Activated T-cell treated with anti-CD3 and anti-CD28 coated beads, Interleukin-2, amount 50 U/mL, for 48 hours (primary cell): ENCODE measurements around the gene PWP2.

Experiments
- DNase-seq, 2 experiments: peaks; one replicate each; pipeline ENCODE4 v3.0.0-alpha.2; 2020

The PWP2 gene

DNA sequence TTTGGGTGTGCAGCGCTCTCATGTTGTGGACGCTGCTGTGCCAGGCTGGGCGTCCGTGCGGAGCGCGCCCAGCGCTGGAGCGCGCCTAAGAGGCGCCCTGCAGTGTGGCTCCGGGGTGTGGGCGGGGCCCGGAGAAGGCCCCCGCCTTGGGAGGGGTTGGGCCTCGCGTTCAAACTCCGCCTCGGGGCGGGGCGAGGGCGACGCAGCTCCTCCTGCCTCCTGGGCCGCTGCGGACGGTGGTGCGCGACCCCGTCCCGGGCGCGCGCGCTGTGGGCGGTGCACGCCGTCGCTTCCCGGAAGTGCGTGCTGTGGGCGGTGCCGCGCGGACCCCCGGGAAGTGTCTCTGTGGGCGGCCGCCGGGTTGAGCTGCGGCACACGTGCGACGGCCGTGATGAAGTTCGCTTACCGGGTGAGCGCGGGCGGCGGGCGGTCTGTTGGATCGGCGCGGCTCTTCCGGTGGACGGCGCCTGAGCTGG, at the start of gene PWP2:
Gene PWP2 (plus strand): TSS at position 374 of the 476 bp plus-strand sequence. CDS start 18 bp downstream, at position 392.
- peak; percentile 68 to 75 for DNase-seq

DNA sequence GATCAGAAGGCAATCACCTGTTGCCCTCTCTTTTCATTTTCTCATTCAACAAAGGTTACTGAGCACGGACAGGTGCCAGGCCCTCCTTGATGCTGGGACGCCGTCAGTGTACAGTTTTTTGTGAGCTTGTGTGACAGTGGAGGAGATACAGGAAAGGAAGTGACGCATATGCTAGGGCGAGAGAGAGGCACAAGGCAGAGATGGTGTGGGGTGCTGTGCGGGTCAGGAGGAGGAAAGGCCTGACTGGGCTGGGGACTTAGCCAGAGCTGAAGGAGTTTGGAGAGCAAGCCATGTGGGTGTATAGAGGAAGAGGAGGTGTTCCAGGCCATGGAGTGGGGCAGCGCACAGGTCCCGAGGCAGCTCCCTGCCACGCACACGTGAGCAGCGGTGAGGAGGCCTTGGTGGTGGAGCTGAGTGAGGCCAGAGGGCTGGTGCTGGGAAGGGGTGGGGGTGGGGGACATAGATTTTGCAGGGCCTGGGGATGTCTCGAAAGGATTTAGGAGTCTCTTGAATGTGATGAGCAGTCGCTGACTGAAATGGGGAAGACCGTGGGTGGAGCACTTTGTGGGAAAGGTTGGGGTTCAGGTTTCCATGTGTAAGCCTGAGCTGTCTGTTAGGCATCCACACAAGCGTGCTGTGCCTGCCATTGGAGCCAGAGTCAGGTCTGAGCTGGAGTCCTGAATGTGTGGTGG, 49.1 kb upstream of the PWP2 start:
- DNase-seq = peak; percentile 75 to 76

DNA sequence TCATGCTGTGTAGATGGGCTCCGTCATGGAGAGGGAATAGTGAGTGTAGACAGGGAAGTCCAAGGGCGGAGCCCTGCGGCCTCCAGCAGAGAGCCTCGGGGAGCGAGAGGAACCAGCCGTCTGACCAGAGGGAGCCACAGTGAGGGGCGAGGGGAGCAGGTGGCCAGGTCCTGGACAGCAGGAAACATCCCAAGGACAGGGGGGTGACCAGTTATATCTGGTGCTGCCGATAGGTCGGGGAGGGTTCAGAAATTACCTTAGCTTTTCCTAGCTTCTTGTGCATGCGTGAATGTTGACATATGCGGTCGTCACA, 48.6 kb upstream of the PWP2 start:
- no peak for DNase-seq

DNA sequence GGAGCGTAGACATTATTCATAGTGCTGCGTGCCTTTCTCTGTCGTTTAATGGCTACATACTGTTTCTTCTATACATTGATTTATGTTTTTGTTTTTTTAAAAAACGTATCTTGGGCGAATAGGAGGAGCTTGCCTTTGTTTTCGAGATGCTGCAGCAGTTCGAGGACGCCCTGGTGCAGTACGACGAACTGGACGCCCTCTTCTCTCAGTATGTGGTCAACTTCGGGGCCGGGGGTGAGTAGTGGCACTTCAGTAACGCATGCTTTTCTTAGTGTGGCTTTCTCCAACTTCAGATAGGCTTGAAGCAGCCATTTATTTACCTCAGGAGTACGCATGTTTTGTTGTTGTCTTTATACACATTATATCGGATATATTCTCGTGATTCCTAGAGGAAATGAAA, 48.2 kb upstream of the PWP2 start:
- DNase-seq = no peak

DNA sequence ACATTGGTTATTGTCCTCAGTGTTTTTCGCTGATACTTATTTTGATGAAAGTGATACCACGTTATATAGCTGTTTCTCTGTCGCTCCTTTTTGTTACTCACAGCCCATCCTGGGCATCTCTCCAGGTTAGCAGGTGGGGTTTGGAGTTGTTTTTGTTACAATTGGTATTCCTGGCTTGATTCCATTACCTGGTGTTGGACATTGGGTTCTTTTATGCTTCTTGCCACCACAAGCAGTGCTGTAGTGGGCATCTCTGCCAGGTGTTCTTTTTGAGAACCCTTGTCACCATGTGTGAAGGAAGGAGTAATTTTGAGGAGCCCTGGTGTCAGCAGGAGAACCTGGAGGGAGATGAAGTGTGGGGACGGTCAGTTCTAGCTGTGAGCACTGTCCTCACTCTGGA, 47.5 kb upstream of the PWP2 start:
- no peak for DNase-seq

DNA sequence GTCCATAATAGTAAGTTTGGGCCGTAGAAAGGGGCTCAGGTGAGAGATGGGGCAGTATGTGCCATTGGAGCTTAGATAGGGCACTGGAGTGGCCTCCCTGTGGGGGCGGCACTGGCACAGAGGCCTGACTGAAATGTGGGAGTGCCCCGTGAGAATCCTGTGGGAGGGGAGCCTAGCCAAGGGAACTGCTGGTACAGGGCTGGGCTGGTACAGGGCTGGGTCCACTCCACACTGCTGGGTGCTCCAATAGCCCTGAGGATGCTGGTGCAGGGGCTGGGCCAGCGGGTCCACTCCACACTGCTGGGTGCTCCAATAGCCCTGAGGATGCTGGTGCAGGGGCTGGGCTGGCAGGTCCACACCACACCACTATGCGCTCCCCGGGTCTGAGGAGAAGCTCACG, 44.8 kb upstream of the PWP2 start:
- no peak for DNase-seq

DNA sequence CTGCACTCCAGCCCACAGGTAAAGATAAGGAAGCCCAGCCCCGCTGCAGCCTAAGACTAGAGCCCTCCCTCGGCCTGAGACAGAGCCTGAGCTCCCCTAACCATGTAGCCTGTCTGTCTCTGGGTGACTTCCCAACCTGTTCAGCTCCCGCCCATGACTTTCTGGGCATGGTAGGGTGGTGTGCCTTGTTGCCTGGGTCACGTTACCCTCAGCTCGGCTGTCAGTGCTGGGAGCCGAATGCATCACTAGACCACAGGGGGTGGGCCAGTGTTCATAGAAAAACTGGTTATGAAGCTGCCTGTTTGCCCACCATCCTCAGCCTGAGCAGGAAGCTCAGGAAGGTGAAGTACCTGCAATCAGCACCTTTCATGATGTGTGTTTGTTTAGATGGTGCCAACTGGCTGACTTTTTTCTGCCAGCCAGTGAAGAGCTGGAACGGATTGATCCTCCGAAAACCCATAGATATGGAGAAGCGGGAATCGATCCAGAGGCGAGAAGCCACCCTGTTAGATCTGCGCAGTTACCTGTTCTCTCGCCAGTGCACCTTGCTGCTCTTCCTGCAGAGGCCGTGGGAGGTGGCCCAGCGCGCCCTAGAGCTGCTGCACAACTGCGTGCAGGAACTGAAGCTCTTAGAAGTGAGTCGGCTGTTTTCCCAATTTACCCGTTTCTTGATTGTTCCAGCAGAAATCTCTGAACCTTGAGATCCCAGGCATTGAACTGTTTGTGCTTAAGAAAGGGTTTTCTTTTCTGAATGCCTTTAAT, 43.9 kb upstream of the PWP2 start:
- no peak for DNase-seq

DNA sequence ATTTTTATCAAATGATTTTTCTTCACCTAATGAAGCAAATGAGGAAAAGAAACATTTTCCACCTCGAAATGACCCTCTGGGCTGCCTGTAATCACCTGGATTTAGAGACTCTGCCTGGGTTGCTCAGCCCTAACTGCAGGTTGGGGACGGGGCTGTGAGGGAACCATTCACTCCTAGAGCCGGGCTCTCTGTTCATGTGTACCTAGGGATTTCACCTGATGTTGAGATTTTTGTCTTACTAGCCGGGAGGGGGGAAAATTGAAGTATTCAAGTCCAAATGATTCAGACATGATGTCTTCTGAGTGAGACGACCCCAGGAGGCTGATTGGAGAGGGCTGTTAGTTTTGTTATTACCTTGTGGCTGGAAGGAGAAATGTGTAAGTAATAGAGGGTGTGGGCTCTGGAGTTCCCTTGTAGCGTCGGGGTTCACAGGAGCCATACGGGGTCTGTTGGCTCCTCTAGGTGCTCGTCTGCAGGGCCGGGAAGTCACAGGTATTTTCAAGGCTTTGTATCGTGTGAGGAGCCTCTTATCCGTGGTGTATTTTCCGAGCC, 42.3 kb upstream of the PWP2 start:
- DNase-seq = peak in 1 of 2 experiments; percentile 37

DNA sequence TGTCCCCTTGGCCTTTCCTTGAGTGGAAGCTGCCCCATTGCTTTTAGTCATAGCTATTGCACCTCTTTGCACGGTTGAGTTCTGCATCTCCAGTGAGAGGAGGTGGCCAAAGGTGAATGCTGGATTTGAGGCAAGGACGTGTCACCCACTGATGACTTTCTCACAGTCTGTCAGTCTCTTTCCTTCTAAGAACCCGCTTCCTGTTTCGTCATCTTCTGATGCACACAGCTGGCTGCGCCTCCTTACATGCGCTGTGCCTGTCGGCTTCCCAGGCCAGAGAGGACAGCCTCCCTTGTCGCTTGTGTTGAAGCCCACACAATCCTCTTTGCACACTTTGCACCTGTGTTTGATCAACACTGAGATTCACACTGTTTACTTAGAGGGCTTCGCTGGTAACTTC, 41.8 kb upstream of the PWP2 start:
- peak; percentile 71 to 79 for DNase-seq

DNA sequence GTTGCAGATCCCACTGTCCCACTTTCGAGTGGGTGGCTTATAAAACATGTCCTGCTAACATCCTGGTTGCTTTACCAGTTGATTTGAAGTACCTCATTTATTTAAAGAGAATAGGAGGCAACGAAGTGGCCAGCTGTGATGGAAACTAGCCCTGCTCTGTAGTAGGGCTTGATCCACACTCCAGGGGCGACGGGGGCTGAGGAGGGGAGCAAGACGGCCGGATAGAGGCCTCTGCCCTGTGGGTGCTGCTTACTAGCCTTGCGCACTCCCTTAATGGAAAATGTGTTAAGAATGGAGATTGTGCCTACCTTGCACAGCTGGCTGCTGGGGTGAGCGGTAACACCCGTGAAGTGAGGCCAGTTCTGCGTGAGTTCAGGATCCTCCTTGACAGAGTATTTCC, 41.1 kb upstream of the PWP2 start:
- no peak for DNase-seq

DNA sequence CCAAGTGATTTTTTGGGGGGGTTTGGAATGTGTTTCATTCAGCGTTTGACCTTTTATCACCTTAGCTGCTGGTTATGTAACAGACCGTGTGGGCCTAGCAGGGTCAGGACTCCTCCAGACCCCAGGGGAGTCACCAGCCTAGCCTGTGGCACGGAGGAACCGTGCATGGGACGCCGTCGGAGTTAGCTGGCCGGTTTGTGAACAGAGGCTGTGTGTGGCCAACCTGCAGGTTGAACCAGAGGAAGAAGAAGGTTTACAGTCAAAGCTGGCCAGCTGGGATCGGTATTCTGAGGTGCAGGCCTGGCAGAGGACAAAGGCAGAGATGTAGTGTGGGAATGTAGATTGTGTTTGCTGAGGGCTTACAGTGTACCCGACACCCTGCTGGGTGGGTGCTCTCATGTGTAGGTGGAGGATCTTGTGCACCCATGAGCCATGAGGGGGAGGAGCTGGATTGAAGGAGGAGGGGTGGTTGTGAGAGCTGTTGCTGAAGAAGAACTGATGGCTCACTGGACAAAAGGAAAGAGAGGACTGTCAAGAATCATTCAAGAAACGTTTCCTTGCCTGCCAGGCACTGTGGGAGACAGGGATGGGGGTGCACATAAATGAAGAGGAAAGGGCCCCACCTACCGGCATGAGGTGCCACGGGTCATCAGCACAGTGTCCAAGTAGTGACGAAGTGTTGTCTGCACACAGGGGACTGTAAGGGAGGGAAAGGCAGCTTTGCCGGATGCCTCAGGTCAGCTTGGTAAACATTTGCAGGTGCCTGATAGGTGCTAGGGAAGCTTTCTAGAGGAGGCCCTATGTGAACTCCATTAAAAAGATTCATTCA, 40.0 kb upstream of the PWP2 start:
- no peak for DNase-seq

DNA sequence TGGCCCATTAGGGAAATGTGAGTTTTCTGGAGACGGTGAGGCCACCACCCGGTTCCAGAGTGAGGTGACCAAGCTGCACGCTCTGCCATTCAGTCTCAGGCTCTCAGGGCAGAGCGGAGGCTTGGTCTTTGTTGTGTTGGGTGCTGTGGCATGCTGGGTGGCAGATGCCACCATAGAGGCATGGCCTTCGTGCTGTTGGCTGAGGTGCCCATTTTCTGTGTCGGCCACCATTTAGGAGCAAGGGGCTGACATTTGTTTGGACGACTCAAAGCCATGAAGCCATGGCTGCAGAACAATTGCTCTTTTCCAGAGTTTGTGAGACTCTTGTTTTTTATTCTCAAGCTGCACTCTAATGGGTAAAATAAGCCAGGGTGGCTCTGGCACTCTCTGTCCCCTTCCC, 36.8 kb upstream of the PWP2 start:
- no peak for DNase-seq

DNA sequence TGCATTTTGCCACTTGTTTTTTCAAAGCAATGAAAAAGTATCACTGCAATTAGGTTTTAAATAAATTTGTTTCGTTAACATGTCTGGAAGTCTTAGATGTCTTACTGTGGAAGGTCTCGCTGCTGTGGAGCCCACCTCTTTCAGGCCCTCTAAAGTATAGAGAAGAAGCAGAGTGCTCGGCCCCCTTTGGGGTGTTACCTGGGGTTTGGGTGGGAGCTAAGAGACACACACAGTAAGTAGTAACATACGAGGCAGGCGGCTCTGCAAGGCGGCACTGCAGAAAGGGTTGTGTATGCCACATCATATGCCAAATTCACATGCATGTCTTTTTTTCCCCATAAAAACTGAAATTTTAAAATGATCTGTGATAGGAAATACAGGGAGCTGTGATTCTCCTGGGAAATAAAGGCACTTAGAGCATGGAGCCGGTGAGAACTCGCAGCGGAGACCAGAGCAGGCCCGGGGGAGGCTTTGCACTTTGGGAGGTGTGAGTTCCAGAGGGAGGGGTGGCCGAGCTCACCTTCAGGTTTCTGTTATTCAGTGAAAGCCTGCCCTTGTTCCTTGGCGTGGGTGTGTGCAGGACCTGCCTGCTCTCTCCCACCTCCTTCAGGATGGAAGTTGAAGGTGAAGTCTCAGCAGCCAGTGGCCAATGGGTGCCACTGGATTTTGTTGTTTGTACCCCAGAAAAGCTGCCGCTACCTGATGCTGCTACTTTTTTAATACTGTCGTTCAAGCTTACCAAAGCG, 35.7 kb upstream of the PWP2 start:
- DNase-seq = no peak

DNA sequence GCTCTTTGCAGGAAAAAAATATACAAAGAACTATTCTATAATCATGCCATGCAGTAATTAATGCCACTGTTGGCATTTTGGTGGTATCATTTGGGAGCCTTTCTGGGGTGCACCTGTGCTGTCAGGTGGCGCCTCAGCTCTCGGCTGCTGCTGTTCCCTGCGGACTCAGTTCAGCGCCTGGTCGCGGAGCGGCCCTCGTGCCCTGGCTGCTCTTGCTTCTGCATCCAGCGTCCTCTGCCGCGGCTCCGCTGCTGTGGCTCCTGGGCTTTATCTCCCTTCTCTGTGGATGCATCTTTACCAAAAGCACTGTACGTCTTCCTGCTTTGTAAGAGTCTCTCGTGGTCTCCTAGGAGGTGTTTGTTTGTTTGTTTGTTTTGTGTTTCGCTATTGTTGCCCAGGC, 35.1 kb upstream of the PWP2 start:
- no peak for DNase-seq

DNA sequence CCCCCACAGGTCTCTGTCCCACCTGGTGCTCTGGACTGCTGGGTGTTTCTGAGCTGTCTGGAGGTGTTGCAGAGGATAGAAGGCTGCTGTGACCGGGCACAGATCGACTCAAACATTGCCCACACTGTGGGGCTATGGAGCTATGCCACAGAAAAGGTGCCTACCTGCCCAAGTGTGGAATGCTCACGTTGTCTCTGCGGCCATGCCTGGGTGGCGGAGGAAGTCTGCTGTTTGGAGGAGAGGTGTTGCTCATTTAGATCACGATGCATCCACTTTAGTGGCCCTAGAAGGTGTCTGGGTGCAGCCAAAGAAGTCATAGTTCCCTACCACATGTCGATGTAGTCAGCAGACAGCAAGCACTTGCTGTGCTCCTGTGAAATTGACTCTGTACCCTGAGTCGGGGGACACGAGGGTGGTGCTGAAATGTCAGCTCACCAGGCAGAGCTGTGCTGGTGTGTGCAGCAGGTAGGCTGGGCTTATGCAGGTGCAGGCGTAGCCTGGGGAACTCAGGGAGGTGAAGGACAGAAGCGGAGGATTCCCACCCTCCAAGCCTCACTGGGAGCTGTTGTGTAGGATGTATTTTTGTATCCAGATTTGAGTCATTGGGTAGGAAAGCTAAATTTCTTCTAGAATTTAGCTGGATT, 32.8 kb upstream of the PWP2 start:
- no peak for DNase-seq

DNA sequence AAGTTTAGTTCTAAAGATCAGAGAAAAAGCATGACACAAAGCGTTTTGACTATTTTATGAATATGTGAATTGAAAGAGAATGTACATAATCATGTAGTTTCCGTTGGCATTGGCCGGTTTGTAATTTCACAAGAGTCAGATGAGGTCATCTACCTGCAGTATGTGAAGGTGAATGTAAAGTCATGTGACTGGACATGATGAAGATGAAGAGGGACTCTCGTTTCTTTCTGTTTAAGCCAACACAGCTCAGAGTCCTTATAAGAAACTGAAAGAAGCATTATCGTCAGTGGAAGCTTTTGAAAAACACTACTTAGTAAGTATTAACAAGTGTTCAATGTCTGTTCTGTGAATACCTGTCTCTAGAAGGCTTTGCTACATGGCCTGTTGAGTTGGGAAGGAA, 30.9 kb upstream of the PWP2 start:
- DNase-seq = no peak

DNA sequence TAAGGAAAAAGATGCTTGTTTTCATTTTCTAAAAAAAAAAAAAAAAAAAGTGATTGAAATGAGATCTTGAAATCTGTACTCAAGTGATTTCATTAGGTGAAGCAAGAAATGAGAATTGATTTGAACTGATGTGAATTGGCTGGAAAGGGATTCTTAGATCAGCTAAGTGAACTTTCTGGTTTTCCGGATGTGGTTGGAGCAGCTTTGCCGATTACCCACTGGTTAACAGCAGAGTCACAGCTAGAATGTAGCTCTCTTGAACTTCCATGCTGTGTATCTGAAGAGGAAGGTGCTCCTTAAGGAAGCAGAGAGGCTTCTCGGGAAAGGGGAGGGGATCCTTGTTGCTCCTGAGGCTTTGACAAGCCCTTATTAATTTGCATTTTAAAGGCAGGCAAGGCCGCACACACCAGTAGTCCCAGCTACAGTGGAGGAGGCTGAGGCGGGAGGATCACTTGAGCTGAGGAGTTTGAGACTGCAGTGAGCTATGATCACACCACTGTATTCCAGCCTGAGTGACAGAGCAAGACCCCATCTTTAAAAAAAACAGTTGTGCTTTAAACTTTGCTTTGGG, 28.7 kb upstream of the PWP2 start:
- no peak for DNase-seq

DNA sequence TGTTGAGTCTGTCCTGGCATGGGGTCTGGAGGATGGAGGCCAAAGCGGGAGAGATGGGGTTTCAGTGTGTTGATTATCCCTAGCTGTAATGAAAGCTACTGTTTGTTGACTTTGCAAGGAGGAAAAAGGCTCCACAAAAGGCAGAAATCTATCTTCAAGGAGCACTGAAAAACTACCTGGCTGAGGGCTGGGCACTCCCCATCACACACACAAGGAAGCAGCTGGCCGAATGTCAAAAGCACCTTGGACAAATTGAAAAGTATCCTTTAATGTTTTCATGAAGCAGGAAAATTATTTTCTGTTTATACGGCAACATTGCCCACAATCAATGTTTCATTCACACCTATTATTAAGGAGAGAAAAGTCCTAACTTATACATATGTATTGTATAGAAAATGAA, 27.8 kb upstream of the PWP2 start:
- no peak for DNase-seq

DNA sequence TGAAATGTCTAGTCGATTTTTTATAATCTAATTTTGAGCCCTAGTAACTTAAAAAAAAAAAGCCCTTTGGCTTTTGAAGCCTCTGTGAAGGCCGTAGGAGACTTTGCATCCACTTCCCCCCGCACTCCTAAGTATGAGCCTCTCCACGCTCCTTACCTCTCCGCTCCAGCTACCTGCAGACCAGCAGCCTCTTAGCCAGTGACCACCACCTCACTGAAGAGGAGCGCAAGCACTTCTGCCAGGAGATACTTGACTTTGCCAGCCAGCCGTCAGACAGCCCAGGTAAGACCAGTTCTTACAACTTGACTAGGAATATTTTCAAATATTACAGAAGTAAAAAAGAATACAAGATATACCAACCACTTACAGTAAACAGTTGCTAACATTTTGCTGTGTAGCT, 27.4 kb upstream of the PWP2 start:
- no peak for DNase-seq

DNA sequence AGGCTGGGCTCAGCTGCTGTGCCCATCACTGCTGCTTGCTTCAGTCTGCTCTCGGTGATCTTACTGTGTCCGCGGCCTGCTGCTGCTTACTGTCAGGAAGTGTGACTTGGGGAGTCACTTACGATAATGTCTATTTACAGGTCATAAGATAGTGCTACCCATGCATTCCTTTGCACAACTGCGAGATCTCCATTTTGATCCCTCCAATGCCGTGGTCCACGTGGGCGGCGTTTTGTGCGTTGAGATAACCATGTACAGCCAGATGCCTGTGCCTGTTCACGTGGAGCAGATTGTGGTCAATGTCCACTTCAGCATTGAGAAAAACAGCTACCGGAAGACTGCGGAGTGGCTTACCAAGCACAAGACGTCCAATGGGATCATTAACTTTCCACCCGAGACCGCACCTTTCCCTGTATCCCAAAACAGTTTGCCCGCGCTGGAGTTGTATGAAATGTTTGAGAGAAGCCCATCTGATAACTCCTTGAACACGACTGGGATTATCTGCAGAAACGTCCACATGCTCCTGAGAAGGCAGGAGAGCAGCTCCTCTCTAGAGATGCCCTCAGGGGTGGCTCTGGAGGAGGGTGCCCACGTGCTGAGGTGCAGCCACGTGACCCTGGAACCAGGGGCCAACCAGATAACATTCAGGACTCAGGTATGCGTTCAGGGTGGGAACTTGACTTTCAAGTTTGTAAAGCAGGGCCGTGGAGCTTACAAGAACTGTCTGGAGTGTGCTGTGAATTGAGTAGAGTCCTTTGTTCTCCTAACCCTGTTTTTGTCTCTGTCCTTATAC, 24.4 kb upstream of the PWP2 start:
- DNase-seq = no peak
